ENCODE measurements around the gene FITM1.

Gene FITM1

GRCh38 chr14:24110523-24110922, 19.9 kb upstream of the FITM1 start:
- Histone ChIP-seq H3K4me2 (ENCODE audit: low read length) (no peak overlapping the region), H3K4me1 (ENCODE audit: control insufficient read depth, low read length) (peaks cover 17% of the 10 kb centered on the region), H3K9me2 (replicated peaks; ENCODE audit: control insufficient read depth, low read length) (no peaks in the 10 kb centered on the region), H3K27ac (ENCODE audit: low read depth, low read length) (no peak overlapping the region), H3K79me2 (ENCODE audit: control insufficient read depth, low read length) (peaks cover 11% of the 10 kb centered on the region), H4K20me1 (ENCODE audit: control insufficient read depth, insufficient read depth, low read depth, low read length) (peaks cover under 1% of the 10 kb centered on the region; the same call in 1 of the 2 replicates), H3K36me3 (ENCODE audit: control insufficient read depth, low read length) (peaks cover 6% of the 10 kb centered on the region; the same call in 1 of the 2 replicates), H3K9me3 (ENCODE audit: control insufficient read depth, insufficient read depth, low read length) (no peaks in the 10 kb centered on the region), H3K4me3 (ENCODE audit: low read length) (no peak overlapping the region), H3F3A (ENCODE audit: control insufficient read depth, insufficient read depth) (peaks cover 17% of the 10 kb centered on the region), H3K27me3 (ENCODE audit: control insufficient read depth, low read length) (no peaks in the 10 kb centered on the region)
- TF ChIP-seq EZH2phosphoT487 (IDR thresholded peaks at IDR 0.05; ENCODE audit: borderline replicate concordance, low read length): no peak
- TF ChIP-seq CTCF (IDR thresholded peaks at IDR 0.05; ENCODE audit: low read depth, low read length, poor library complexity, severe bottlenecking): no peak

DNA sequence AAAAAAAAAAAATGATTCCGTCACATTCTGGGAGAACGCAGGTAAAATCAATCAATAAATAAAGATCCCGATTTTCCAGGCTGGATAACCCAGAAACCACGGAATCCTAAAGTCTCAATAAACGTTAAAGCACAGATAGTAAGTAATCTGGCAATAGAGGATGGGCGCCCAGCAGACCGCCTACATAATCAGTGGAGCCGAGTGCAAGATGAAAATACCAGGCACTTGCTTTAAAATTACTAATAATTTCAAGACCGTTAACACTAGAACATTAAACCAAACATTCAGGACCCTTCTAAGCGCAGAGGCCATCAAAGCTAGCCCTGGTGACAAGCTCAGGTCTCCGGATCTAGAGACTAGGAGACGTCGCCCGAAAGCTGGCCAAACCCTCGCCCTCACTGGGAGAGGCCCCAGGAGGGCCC, 17.1 kb upstream of the FITM1 start:
- Histone ChIP-seq H3K79me2 (ENCODE audit: control insufficient read depth, low read length) (peaks cover 24% of the 10 kb centered on the region), H3K36me3 (ENCODE audit: control insufficient read depth, low read length) (peaks cover 32% of the 10 kb centered on the region), H3F3A (ENCODE audit: control insufficient read depth, insufficient read depth) (peaks cover 17% of the 10 kb centered on the region), H3K4me2 (ENCODE audit: low read length) (peak overlapping the region; percentile 93), H3K27me3 (ENCODE audit: control insufficient read depth, low read length) (no peaks in the 10 kb centered on the region), H3K9me3 (ENCODE audit: control insufficient read depth, insufficient read depth, low read length) (no peaks in the 10 kb centered on the region), H3K4me3 (ENCODE audit: low read length) (peak overlapping the region; percentile 93), H4K20me1 (ENCODE audit: control insufficient read depth, insufficient read depth, low read depth, low read length) (peaks cover 4% of the 10 kb centered on the region; the same call in 1 of the 2 replicates), H3K27ac (ENCODE audit: low read depth, low read length) (peak overlapping the region; percentile 90), H3K9me2 (replicated peaks; ENCODE audit: control insufficient read depth, low read length) (no peaks in the 10 kb centered on the region), H3K4me1 (ENCODE audit: control insufficient read depth, low read length) (peaks cover 28% of the 10 kb centered on the region)
- TF ChIP-seq EZH2phosphoT487 (IDR thresholded peaks at IDR 0.05; ENCODE audit: borderline replicate concordance, low read length): no peak
- TF ChIP-seq CTCF (IDR thresholded peaks at IDR 0.05; ENCODE audit: low read depth, low read length, poor library complexity, severe bottlenecking): no peak

DNA sequence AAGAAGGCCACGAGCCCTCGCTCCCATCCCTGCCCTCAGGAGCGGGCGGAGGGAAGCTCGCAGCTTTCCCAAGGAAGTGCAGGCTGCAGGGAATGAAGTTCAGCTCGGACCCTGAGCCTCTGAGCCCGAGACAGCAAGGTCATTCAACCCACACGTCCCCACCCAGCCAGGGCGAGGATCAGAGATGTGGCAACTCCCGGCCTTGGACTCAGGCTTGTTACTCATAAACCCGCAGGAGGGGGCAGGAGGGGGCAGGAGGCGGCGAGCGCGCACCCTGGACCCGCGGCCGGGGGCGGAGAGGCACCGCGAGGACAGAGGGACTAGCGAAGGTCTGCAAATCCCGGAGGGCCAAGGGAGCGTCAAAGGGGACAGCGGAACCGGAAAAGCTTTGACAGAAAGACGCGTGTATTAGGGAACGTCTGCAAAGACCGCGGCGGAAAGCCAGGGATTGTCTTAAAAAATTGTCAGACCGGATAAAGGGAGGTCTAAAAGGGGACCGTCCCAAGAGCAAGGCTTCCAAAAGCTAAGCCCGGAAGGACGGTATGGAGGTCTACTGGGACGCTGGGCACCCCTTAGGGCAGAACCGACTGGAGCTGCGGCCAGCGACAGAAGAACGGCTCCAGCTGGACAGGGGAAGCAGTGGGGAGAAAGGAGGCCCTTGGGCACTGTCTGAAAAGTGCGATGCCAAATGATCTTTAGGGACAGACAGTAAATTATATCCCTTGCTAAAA, 16.5 kb upstream of the FITM1 start:
- Histone ChIP-seq H3K9me2 (replicated peaks; ENCODE audit: control insufficient read depth, low read length) (no peaks in the 10 kb centered on the region), H3K4me3 (ENCODE audit: low read length) (peak overlapping the region; percentile 93), H3K36me3 (ENCODE audit: control insufficient read depth, low read length) (peaks cover 38% of the 10 kb centered on the region), H3K4me1 (ENCODE audit: control insufficient read depth, low read length) (peaks cover 22% of the 10 kb centered on the region), H3K79me2 (ENCODE audit: control insufficient read depth, low read length) (peaks cover 24% of the 10 kb centered on the region), H3K27me3 (ENCODE audit: control insufficient read depth, low read length) (no peaks in the 10 kb centered on the region), H4K20me1 (ENCODE audit: control insufficient read depth, insufficient read depth, low read depth, low read length) (peaks cover 4% of the 10 kb centered on the region; the same call in 1 of the 2 replicates), H3F3A (ENCODE audit: control insufficient read depth, insufficient read depth) (peaks cover 17% of the 10 kb centered on the region), H3K4me2 (ENCODE audit: low read length) (peak overlapping the region; percentile 93), H3K9me3 (ENCODE audit: control insufficient read depth, insufficient read depth, low read length) (no peaks in the 10 kb centered on the region), H3K27ac (ENCODE audit: low read depth, low read length) (peak overlapping the region; percentile 90)
- TF ChIP-seq EZH2phosphoT487 (IDR thresholded peaks at IDR 0.05; ENCODE audit: borderline replicate concordance, low read length) (no peak), CTCF (IDR thresholded peaks at IDR 0.05; ENCODE audit: low read depth, low read length, poor library complexity, severe bottlenecking) (no peak)

Measured in DOHH2 (cell line).